ENCODE measurements around the gene TM4SF18.

DNA sequence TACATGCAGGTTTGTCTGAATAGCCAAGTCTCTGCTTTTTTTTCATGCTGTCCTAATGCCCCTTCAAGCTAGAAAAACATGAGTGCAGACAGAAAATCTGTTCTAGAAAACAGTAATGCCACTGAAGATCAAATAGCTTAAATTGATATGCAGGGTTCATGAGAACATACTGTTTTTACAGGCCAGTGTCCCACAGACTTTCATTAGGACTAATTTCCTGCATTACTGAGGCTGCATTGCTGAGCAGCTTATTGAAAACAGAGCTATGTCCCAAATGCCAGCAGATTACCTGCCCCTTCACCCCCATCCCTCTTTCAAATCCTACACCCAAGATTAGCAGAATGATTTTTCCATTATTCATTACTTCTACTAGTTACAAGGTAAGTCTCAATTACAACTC, 665 bp downstream of the TM4SF18 start:
- TF ChIP-seq, protein P1, sequence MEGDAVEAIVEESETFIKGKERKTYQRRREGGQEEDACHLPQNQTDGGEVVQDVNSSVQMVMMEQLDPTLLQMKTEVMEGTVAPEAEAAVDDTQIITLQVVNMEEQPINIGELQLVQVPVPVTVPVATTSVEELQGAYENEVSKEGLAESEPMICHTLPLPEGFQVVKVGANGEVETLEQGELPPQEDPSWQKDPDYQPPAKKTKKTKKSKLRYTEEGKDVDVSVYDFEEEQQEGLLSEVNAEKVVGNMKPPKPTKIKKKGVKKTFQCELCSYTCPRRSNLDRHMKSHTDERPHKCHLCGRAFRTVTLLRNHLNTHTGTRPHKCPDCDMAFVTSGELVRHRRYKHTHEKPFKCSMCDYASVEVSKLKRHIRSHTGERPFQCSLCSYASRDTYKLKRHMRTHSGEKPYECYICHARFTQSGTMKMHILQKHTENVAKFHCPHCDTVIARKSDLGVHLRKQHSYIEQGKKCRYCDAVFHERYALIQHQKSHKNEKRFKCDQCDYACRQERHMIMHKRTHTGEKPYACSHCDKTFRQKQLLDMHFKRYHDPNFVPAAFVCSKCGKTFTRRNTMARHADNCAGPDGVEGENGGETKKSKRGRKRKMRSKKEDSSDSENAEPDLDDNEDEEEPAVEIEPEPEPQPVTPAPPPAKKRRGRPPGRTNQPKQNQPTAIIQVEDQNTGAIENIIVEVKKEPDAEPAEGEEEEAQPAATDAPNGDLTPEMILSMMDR (IDR thresholded peaks at IDR 0.05; ENCODE audit: insufficient read depth, low read depth, low read length), result no peak
- TF ChIP-seq EZH2 (IDR thresholded peaks at IDR 0.05; ENCODE audit: insufficient read depth, low read length), result no peak
